Right lobe of liver (tissue), 6 donors: ENCODE measurements around the gene GFI1B. TPM values are rescaled to one million over a fixed set of nuclear protein-coding genes. Genes with fewer than 3 reads are reported as not detected.

Experiments
- ATAC-seq, 4 donors: fragments of 200-7000 bp; cut with Tn5 transposase; one replicate each; pipeline ENCODE4 v1.9.1; 2020; ENCODE audit warnings: mild to moderate bottlenecking in 4 of 4, moderate library complexity in 4 of 4
- DNase-seq, 3 donors: peaks; one replicate each; pipeline ENCODE4 v3.0.0-alpha.2; 2020
- H3K27ac ChIP-seq, 3 donors: fragments of 200-600 bp; one replicate each; pipeline ENCODE4 v1.8.0; 2022
- H3K27me3 ChIP-seq, 2 donors: fragments of 200-600 bp; one replicate each; pipeline ENCODE4 v1.8.0; 2022
- H3K36me3 ChIP-seq, 4 donors: fragments of 200-600 bp; sonication (generic) in 1 of 4; one replicate each; pipeline versions ENCODE4 v1.5.1 to v1.8.0; 2017 to 2022; ENCODE audit warnings: control low read depth in 1 of 4
- H3K4me1 ChIP-seq, 4 donors: fragments of 200-600 bp; sonication (generic) in 1 of 4; one replicate each; pipeline versions ENCODE4 v1.5.1 to v1.8.0; 2017 to 2022; ENCODE audit warnings: control low read depth in 1 of 4
- H3K4me3 ChIP-seq, 3 donors: fragments of 200-600 bp; one replicate each; pipeline ENCODE4 v1.8.0; 2022
- H3K9me3 ChIP-seq, 4 donors: fragments of 200-600 bp; sonication (generic) in 1 of 4; one replicate each; pipeline versions ENCODE4 v1.5.1 to v1.8.0; 2017 to 2022; ENCODE audit warnings: control low read depth in 1 of 4
- POLR2A ChIP-seq: fragments of 450-650 bp; IDR thresholded peaks from one replicate; pipeline ENCODE4 v1.6.1; 2017; ENCODE audit warnings: antibody characterized with exemption, mild to moderate bottlenecking
- WGBS: methylation state at CpG from one replicate; pipeline ENCODE4 v1.1.6; 2018; ENCODE audit warnings: low coverage, low lambda C conversion rate; ENCODE audit not compliant: insufficient coverage; ENCODE audit errors: missing lambda C conversion rate; 5-methylcytosine and 5-hydroxymethylcytosine counted together
- intact Hi-C, 2 donors: fragments of 100-400 bp; cut with DNase I; formaldehyde crosslinking; loops; one replicate each; pipeline versions ENCODE4 v1.11.2 to v1.14.1; 2022
- total RNA-seq, 6 experiments: library from RNA; depleted of rRNA in 2 of 6; stranded (reverse); fragments of >200 nt in 2 of 6; fragmentation: NEBNext Ultra II Directional in 3 of 6; extraction: Animal tissue kit (Norgen Biotek cat#: 25700) in 3 of 6; gene quantifications; one replicate each; pipeline versions ENCODE4 v1.1.0 to v1.2.4, GENCODE V29; 2016 to 2023
- TF ChIP-seq, protein P1 (sequence below), 4 donors: fragments of 200-600 bp in 3 of 4; fragments of 450-650 bp in 1 of 4; IDR thresholded peaks; one replicate each; pipeline versions ENCODE4 v1.5.1 to v1.8.0; 2016 to 2022; ENCODE audit warnings: antibody characterized with exemption in 4 of 4, mild to moderate bottlenecking in 2 of 4
- donor health status: DM: no; HTN: yes; CAD: no.
- donor health status: DM: no; HTN: no; CAD: no.
- donor health status: DM: no; HTN: no; CAD: no.
- donor health status: DM: no; HTN: yes; CAD: no.
- donor health status: DM: no; HTN: yes; CAD: no.

Gene GFI1B
- total RNA-seq, 6 experiments from 2014 or later, result 0.24 to 0.64 (median 0.39) TPM; not detected in 3

DNA sequence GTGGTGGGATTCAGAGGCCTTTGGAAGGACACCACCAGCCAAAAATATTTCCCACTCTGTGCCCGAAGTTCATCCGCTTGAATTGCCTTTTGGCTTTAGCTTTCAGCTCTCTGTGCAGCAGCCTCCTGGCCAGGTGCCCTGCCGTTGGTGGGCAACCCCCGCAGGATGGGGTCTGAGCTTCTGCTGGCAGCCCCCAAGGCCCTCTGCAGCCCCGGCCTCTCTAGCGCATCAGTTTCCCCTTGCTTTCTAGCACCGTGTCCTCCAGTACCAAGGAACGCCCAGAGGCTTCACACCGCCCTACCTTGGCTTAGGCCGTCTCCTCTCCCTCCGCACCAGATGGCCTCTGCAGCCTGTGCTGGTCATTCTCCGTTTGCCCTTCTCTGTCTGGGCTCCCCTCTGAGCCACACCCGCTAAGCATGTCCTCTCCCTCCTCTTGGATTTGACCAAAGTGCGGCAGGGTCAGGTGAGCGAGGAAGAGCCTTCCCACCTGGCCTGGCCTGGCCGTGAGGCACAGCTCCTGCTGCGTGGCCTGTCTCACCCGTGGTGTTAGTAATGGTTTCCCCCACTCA lies 29.9 kb upstream of the GFI1B start:
- intact Hi-C loops, result no loop called here
- Histone ChIP-seq H3K9me3 (no peaks in the 10 kb centered on the region), H3K27ac (no peak overlapping the region), H3K36me3 (no peaks in the 10 kb centered on the region), H3K4me1 (peaks cover 0 to 2% (median under 1%) of the 10 kb centered on the region in 4 donors), H3K27me3 (no peaks in the 10 kb centered on the region), H3K4me3 (no peak overlapping the region)
- peak in 1 of 3 donors; percentile 34 for DNase-seq
- no peak for TF ChIP-seq POLR2A
- TF ChIP-seq, protein P1, sequence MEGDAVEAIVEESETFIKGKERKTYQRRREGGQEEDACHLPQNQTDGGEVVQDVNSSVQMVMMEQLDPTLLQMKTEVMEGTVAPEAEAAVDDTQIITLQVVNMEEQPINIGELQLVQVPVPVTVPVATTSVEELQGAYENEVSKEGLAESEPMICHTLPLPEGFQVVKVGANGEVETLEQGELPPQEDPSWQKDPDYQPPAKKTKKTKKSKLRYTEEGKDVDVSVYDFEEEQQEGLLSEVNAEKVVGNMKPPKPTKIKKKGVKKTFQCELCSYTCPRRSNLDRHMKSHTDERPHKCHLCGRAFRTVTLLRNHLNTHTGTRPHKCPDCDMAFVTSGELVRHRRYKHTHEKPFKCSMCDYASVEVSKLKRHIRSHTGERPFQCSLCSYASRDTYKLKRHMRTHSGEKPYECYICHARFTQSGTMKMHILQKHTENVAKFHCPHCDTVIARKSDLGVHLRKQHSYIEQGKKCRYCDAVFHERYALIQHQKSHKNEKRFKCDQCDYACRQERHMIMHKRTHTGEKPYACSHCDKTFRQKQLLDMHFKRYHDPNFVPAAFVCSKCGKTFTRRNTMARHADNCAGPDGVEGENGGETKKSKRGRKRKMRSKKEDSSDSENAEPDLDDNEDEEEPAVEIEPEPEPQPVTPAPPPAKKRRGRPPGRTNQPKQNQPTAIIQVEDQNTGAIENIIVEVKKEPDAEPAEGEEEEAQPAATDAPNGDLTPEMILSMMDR (IDR thresholded peaks at IDR 0.05), result no peak
- 70% methylated on average over 17 of the region's 18 CpGs for WGBS
- no peak for ATAC-seq

DNA sequence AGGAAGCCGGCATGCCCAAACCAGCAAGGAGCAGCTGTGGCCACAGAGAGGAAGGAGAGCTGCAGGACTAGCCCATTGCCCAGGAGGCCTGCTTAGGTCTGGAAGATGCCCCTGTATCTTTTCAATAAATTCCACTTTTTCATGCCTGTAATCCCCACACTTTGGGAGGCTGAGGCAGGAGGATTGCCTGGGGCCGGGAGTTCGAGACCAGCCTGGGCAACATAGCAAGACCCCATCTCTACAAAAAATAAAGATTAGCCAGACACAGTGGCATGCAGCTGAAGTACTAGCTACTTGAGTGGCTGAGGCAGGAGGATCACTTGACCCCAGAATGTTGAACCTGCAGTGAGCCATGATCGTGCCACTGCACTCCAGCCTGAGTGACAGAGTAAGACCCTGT lies 28.8 kb upstream of the GFI1B start:
- Histone ChIP-seq H3K27me3 (no peaks in the 10 kb centered on the region), H3K4me3 (no peak overlapping the region), H3K4me1 (no peaks in the 10 kb centered on the region), H3K27ac (no peak overlapping the region), H3K36me3 (no peaks in the 10 kb centered on the region), H3K9me3 (no peaks in the 10 kb centered on the region)
- intact Hi-C loops, result no loop called here
- TF ChIP-seq POLR2A, result no peak
- TF ChIP-seq, protein P1 (IDR thresholded peaks at IDR 0.05), result no peak
- DNase-seq (peak in 1 of 3 donors; percentile 9), ATAC-seq (no peak)
- WGBS, result 79% methylated on average over 2 of the region's 4 CpGs

- 17% methylated on average over 2 of the region's 2 CpGs for WGBS
- TF ChIP-seq, protein P1 (IDR thresholded peaks at IDR 0.05), result no peak
- TF ChIP-seq POLR2A, result no peak
Measured at GRCh38 chr9:132955123-132955522, 23.4 kb upstream of the GFI1B start.

GRCh38 chr9:132955768-132956167 lies 22.7 kb upstream of the GFI1B start:
- no peak for ATAC-seq

More at GRCh38 chr9:132955123-132955522, 23.4 kb upstream of the GFI1B start:
- Histone ChIP-seq H3K4me1 (no peaks in the 10 kb centered on the region), H3K36me3 (no peaks in the 10 kb centered on the region), H3K9me3 (no peaks in the 10 kb centered on the region), H3K27me3 (no peaks in the 10 kb centered on the region), H3K27ac (no peak overlapping the region), H3K4me3 (no peak overlapping the region)
- DNase-seq (no peak), ATAC-seq (no peak)
- intact Hi-C loops, result no loop called here

More at GRCh38 chr9:132955768-132956167, 22.7 kb upstream of the GFI1B start:
- Histone ChIP-seq H3K4me3 (no peak overlapping the region), H3K36me3 (no peaks in the 10 kb centered on the region), H3K27ac (no peak overlapping the region), H3K27me3 (no peaks in the 10 kb centered on the region), H3K4me1 (no peaks in the 10 kb centered on the region), H3K9me3 (no peaks in the 10 kb centered on the region)
- 20% methylated on average over 2 of the region's 2 CpGs for WGBS
- intact Hi-C loops, result no loop called here
- DNase-seq, result no peak
- TF ChIP-seq, protein P1 (IDR thresholded peaks at IDR 0.05), result no peak
- no peak for TF ChIP-seq POLR2A
